GM19395 (cell line): Measurements from ENCODE around the gene CARS2.
"Not testable (repeated sequence)": the region's sequence is repeated elsewhere in the genome, so short reads cannot be mapped to it uniquely, and the experiment has no call there.

ENCODE experiments used
- ATAC-seq: cut with Tn5 transposase; IDR thresholded peaks from one replicate; pipeline ENCODE4 v1.9.1; 2021; ENCODE audit warnings: mild to moderate bottlenecking, moderate library complexity; ENCODE audit not compliant: unreplicated experiment

CARS2 gene

GRCh38 chr13:110712081-110712848 lies 6.3 kb upstream of the CARS2 start:
- peak; percentile 31 for ATAC-seq

- ATAC-seq: no peak
Observed at GRCh38 chr13:110706570-110707372, 855 bp upstream of the CARS2 start.

- no peak for ATAC-seq
Observed at GRCh38 chr13:110705356-110705825, 525 bp downstream of the CARS2 start.

- no peak for ATAC-seq
Observed at GRCh38 chr13:110702591-110703526, 3.1 kb downstream of the CARS2 start.

GRCh38 chr13:110702089-110702488 lies 3.8 kb downstream of the CARS2 start:
- ATAC-seq: no peak

- ATAC-seq: not testable (repeated sequence)
Observed at GRCh38 chr13:110701061-110701460, 4.9 kb downstream of the CARS2 start.

GRCh38 chr13:110700641-110701040 lies 5.3 kb downstream of the CARS2 start:
- no peak for ATAC-seq

- no peak for ATAC-seq
Observed at GRCh38 chr13:110700186-110700585, 5.7 kb downstream of the CARS2 start.

- no peak for ATAC-seq
Observed at GRCh38 chr13:110699148-110700145, 6.5 kb downstream of the CARS2 start.

- peak; percentile 82 for ATAC-seq
Observed at GRCh38 chr13:110698689-110699088, 7.2 kb downstream of the CARS2 start.

- no peak for ATAC-seq
Observed at GRCh38 chr13:110697842-110698241, 8.1 kb downstream of the CARS2 start.

- ATAC-seq: no peak
Observed at GRCh38 chr13:110696776-110697175, 9.1 kb downstream of the CARS2 start.

- ATAC-seq: not testable (repeated sequence)
Observed at GRCh38 chr13:110695774-110696173, 10.1 kb downstream of the CARS2 start.

GRCh38 chr13:110690516-110690915 lies 15.4 kb downstream of the CARS2 start:
- ATAC-seq: no peak

GRCh38 chr13:110689711-110690110 lies 16.2 kb downstream of the CARS2 start:
- ATAC-seq: no peak

- ATAC-seq: no peak
Observed at GRCh38 chr13:110689041-110689440, 16.9 kb downstream of the CARS2 start.

GRCh38 chr13:110687736-110688135 lies 18.2 kb downstream of the CARS2 start:
- ATAC-seq: no peak

- ATAC-seq: no peak
Observed at GRCh38 chr13:110685305-110686020, 20.5 kb downstream of the CARS2 start.
